ENCODE data around the gene DIP2B.

The DIP2B gene

GRCh38 chr12:50572760-50573159, 68.0 kb downstream of the DIP2B start:
- H3K4me3 ChIP-seq (replicated peaks; ENCODE audit: low read depth, low read length): no peak overlapping the region
- DNase-seq (ENCODE audit: low read depth): no peak

GRCh38 chr12:50573271-50573670, 68.5 kb downstream of the DIP2B start:
- H3K4me3 ChIP-seq (replicated peaks; ENCODE audit: low read depth, low read length): no peak overlapping the region
- TF ChIP-seq, protein P1, sequence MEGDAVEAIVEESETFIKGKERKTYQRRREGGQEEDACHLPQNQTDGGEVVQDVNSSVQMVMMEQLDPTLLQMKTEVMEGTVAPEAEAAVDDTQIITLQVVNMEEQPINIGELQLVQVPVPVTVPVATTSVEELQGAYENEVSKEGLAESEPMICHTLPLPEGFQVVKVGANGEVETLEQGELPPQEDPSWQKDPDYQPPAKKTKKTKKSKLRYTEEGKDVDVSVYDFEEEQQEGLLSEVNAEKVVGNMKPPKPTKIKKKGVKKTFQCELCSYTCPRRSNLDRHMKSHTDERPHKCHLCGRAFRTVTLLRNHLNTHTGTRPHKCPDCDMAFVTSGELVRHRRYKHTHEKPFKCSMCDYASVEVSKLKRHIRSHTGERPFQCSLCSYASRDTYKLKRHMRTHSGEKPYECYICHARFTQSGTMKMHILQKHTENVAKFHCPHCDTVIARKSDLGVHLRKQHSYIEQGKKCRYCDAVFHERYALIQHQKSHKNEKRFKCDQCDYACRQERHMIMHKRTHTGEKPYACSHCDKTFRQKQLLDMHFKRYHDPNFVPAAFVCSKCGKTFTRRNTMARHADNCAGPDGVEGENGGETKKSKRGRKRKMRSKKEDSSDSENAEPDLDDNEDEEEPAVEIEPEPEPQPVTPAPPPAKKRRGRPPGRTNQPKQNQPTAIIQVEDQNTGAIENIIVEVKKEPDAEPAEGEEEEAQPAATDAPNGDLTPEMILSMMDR (IDR thresholded peaks at IDR 0.05; ENCODE audit: low read length, missing control alignments): no peak
- DNase-seq (ENCODE audit: low read depth): no peak

More at GRCh38 chr12:50572760-50573159, 68.0 kb downstream of the DIP2B start:
- TF ChIP-seq, protein P1 (IDR thresholded peaks at IDR 0.05; ENCODE audit: low read length, missing control alignments): no peak

DNA sequence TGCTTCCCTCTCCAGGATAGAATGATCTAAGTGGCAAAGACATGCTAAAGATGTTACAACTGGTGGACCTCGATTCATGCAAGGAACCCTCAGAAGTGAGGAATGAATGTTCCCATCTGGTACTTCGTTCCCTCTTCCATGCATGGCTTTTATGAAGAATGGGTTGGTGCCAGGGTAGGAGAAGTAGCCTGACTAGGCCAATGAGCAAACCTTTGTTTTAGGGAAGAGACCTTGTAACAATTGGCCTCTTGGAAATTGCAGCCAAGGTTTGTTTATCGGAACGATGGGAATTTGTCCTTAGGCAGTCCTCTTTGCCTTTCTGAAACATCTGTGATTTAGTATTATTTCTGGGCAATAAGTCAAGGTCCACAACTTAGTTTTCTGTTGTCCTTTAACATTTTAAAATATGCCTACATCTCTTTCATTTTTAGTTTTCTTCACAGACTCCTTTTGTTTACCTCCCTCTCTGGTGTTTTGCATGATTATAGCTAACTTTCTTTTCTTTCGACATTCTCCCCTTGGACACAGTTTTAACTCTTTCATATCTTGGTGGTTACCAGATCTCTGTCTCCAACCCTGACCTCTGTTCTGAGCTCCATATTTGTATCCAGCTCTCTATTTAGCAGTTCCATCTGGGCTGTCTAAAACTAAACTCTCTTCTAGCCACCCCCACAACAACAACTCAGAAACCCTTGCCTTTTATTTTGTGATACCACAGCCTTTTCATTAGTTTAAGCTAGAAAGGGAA, 70.0 kb downstream of the DIP2B start:
- no peak overlapping the region for H3K4me3 ChIP-seq (replicated peaks; ENCODE audit: low read depth, low read length)
- TF ChIP-seq, protein P1 (IDR thresholded peaks at IDR 0.05; ENCODE audit: low read length, missing control alignments): no peak
- DNase-seq (ENCODE audit: low read depth): peak; percentile 45

- H3K4me3 ChIP-seq (replicated peaks; ENCODE audit: low read depth, low read length): no peak overlapping the region
- DNase-seq (ENCODE audit: low read depth): no peak
- TF ChIP-seq, protein P1 (IDR thresholded peaks at IDR 0.05; ENCODE audit: low read length, missing control alignments): no peak
Observed at GRCh38 chr12:50579757-50580267, 75.0 kb downstream of the DIP2B start.

- no peak overlapping the region for H3K4me3 ChIP-seq (replicated peaks; ENCODE audit: low read depth, low read length)
- no peak for DNase-seq (ENCODE audit: low read depth)
- TF ChIP-seq, protein P1 (IDR thresholded peaks at IDR 0.05; ENCODE audit: low read length, missing control alignments): no peak
Observed at GRCh38 chr12:50580436-50580835, 75.7 kb downstream of the DIP2B start.

GRCh38 chr12:50581226-50582184, 76.7 kb downstream of the DIP2B start:
- peak; percentile 46 for DNase-seq (ENCODE audit: low read depth)
- TF ChIP-seq, protein P1 (IDR thresholded peaks at IDR 0.05; ENCODE audit: low read length, missing control alignments): no peak
- H3K4me3 ChIP-seq (replicated peaks; ENCODE audit: low read depth, low read length): no peak overlapping the region
